Stimulated activated CD8-positive, alpha-beta memory T cell treated with anti-CD3 and anti-CD28 coated beads, Interleukin-12 subunit alpha, Interleukin-12 subunit beta, amount 100 ng/mL, for 24 hours (primary cell): ENCODE results near the gene PLPP2.
"Not testable (repeated sequence)": the region's sequence is repeated elsewhere in the genome, so short reads cannot be mapped to it uniquely, and the experiment has no call there.

Experiments
- DNase-seq: peaks from one replicate; pipeline ENCODE4 v3.0.0-alpha.2; 2020; ENCODE audit errors: extremely low read depth

The PLPP2 gene

GRCh38 chr19:271856-272255, 19.3 kb downstream of the PLPP2 start:
- no peak for DNase-seq

GRCh38 chr19:270766-271318, 20.4 kb downstream of the PLPP2 start:
- not testable (repeated sequence) for DNase-seq

- DNase-seq, result no peak
Observed at GRCh38 chr19:269241-269640, 22.0 kb downstream of the PLPP2 start.

GRCh38 chr19:262125-262524, 29.1 kb downstream of the PLPP2 start:
- DNase-seq, result no peak

- DNase-seq, result not testable (repeated sequence)
Observed at GRCh38 chr19:256804-257203, 34.4 kb downstream of the PLPP2 start.

- not testable (repeated sequence) for DNase-seq
Observed at GRCh38 chr19:252421-253186, 38.6 kb downstream of the PLPP2 start.

GRCh38 chr19:246551-246950, 44.7 kb downstream of the PLPP2 start:
- no peak for DNase-seq

GRCh38 chr19:245900-246299, 45.3 kb downstream of the PLPP2 start:
- not testable (repeated sequence) for DNase-seq

GRCh38 chr19:245457-245856, 45.7 kb downstream of the PLPP2 start:
- no peak for DNase-seq
